HT1080 (cell line): Measurements from ENCODE around the gene NUCB1. TPM values are rescaled to one million over a fixed set of nuclear protein-coding genes. Genes with fewer than 3 reads are reported as not detected.

Experiments used
- DNase-seq: peaks from one replicate; pipeline ENCODE4 v3.0.0-alpha.2; 2015; ENCODE audit warnings: low read depth
- total RNA-seq: library from RNA; depleted of rRNA; stranded (reverse); fragments of >200 nt; shearing (Covaris generic); gene quantifications from 2 replicates; pipeline ENCODE4 v1.2.3, GENCODE V29; 2014

The NUCB1 gene
- total RNA-seq, 1 experiment from 2014 or later: 146 TPM

DNA sequence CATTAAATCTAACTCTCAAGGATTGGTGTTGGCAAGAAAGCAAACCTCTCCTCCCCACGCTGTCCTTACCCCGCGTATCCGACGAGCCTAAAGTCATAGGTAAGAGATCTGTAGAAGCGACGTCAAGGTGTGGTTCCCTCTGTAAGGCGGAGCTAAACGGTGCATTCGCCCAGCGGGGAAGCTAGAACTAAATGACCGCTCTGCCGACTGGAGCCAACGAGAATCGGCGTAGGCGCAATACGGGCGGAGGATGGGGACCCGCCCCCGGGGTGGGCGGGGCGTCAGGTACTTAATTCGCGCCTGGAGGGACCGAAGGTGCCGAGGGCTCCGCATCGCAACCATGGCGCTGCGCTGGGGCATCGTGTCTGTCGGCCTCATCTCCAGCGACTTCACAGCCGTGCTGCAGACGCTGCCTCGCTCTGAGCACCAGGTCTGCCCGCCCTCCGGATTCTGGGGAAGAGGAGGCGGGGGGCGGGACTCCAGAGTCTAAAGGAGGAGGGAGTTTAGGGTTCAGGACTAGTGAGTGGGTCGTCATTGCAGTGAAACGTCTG, 33.3 kb downstream of the NUCB1 start, which contains the start of gene DHDH:
DHDH (plus strand) TSS at position 318 of the 551 bp plus-strand sequence; CDS start at position 341, 23 bp downstream.
- peak; percentile 28 for DNase-seq

DNA sequence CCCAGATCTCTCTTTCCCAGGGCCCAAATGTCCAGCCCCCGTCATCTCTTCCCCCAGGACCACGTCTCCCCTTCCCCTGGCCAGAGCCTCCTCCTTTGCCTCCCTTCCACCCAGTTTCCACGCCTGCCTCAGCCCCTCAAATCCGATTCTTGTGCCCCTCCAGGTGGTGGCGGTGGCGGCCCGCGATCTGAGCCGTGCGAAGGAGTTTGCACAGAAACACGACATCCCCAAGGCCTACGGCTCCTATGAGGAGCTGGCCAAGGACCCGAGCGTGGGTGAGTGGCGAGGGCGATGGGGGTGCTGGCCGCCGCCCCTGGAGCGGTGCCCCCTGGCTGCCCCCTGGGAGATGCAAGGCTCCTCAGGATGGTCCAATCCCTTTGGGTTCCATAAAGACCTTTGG, 34.7 kb downstream of the NUCB1 start:
- DNase-seq: no peak

DNA sequence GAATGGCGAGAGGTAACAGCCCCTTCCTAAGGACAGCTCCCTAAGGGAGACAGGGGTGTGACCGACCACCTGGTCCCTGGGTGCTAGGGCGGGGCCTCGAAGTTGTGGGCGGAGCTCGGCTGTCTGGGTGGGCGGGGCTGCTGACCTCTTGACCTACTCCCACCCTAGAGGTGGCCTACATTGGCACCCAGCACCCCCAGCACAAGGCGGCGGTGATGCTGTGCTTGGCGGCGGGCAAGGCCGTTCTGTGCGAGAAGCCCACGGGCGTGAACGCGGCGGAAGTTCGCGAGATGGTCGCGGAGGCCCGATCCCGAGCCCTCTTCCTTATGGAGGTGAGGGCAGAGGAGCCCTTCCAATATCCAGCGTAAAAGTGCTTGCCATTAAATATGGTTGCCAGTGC, 35.8 kb downstream of the NUCB1 start:
- no peak for DNase-seq

DNA sequence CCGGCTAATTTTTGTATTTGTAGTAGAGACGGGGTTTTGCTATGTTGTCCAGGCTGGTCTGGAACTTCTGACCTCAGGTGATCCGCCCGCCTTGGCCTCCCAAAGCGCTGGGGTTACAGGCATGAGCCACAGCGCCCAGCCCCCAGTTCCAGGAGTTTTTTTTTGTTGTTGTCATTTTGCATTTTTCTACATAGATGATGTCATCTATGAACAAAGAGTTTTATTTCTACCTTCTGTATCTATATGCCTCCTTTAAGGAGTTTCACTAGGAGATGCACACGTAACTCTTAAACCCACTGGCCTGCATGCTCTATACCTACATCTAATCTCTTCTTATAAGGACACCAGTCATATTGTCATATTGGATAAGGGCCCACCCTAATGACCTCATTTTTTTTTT, 38.1 kb downstream of the NUCB1 start:
- DNase-seq: no peak

DNA sequence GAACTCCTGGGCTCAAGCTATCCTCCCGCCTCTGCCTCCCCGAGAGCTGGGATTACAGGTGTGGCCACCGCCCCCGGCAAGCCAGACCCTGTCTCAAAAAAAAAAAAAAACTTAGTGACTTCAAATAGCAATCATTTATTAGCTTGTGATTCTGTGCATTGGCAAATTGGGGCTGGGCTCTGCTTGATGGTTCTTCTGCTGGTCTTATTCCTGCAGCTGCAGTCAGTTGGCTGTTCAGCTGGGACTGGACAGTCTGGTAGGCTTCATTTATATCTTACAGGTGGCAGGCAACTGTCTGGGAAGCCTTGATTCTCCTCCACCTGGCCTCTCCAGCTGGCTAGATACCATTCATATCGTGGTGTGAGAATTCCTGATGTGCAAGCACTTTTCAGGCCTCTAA, 40.8 kb downstream of the NUCB1 start:
- DNase-seq: no peak

DNA sequence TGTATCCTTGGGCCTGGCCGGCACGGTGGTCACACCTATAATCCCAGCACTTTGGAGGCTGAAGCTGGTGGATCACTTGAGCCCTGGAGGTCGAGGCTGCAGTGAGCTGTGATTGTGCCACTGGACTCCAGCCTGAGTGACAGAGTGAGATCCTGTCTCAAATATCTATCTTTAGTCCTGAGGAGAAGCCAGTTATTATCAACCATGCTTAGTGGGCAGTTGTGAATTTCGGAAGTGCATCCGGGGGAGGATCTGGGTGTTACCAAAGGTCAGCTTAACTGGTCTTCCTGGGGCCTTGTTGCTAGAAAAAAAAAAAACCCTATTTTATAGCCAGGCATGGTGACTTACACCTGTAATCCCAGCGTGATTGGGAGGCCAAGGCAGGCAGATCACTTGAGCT, 43.0 kb downstream of the NUCB1 start:
- no peak for DNase-seq

DNA sequence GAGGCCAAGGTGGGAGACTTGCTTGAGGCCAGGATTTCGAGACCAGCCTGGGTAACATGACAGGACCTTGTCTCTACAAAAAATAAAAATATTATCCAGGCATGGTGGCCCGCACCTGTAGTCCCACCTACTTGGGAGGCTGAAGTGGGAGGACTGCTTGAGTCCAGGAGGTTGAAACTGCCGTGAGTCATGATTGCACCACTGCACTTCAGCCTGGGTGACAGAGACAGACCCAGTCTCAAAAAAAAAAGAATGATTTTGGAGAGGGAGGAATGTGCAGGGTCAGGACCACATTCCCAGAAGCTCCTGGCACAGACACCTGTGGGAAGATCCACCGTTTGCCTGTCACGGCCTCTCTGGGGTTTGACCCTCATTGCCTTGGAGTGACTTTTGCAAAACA, 45.3 kb downstream of the NUCB1 start:
- DNase-seq: no peak

DNA sequence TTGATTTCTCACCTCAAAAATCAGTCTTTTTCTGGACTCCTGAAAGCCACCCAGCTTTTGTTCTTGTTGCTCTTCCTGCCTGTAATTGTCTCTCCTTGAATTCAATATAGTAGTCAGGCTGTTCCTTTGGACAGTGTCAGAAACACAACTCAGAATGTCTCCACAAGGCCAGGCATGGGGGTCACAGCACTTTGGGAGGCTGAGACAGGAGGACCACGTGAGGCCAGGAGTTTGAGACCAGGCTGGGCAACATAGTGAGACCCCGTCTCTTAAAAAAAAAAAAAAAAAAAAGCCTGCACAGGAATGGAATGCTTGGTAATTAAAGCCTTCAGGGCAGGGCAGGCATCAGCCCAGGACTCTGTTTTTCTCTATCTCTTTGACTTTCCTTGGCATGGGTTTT, 45.7 kb downstream of the NUCB1 start:
- no peak for DNase-seq

DNA sequence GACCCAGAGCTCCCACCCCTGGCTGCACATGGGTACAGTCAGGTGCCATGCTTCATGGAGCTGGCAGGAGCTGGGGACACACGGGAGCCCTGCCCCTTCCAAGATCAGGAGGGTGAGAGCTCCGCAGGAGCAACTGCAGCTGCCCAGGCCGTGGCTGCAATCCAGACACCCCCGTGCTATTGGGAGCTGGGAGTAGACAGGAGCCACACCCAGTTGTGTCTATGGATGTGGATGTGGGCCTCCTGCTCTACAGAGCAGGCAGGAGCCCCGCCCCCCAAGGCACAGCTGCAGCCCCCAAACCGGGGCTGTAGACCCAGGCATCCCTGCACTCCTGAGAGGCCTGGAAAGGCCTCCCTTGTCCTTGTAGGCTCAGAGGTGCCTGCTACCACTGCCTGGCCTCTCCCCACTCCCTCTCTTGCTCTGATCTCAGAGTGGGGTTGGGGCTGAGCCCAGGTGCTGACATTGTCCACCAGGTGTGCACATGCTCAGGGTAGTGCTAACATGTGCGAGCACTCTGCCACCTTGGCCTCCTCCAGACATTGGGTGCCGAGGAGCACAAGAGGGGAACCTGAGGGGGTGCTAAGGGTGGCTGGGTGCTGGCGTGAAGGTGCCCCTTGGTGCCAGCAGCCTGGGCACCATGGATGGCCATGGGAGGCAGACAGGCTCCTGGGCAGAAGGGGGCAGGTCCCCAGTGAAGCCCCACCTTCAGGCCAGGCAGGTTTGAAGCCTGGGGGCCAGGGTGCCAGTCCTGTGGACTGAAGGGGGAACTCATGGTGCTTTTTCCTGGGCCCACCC, 46.5 kb downstream of the NUCB1 start:
- DNase-seq: no peak

DNA sequence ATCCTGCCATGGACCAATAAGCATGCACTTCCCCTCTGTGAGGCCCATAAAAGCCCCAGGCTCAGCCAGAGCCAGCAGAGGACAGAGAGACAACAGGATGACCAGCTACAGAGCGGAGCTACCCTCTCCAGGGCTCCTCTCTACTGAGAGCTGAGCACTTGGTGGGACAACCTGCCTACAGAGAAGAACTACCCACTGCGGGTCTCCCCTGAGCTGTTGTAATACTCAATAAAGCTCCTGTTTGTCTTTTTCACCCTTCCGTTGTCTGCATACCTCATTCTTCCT, 47.1 kb downstream of the NUCB1 start:
- no peak for DNase-seq

DNA sequence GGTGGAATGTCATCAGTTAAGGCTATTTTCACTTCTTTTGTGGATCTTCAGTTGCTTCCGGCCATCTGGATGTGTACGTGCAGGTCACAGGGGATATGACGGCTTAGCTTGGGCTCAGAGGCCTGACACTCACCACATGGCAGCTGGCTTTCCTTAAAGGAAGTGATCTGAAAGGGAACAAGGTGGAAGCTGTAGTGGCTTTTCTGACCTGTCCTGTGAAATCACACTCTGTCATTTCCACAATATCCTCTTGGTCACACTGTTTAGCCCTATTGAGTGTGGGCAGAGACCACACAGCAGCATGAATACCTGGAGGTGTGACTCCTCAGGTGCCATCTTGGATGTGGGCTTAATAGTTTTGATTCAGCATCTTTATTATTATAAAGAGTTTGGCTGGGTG, 50.0 kb downstream of the NUCB1 start:
- no peak for DNase-seq

DNA sequence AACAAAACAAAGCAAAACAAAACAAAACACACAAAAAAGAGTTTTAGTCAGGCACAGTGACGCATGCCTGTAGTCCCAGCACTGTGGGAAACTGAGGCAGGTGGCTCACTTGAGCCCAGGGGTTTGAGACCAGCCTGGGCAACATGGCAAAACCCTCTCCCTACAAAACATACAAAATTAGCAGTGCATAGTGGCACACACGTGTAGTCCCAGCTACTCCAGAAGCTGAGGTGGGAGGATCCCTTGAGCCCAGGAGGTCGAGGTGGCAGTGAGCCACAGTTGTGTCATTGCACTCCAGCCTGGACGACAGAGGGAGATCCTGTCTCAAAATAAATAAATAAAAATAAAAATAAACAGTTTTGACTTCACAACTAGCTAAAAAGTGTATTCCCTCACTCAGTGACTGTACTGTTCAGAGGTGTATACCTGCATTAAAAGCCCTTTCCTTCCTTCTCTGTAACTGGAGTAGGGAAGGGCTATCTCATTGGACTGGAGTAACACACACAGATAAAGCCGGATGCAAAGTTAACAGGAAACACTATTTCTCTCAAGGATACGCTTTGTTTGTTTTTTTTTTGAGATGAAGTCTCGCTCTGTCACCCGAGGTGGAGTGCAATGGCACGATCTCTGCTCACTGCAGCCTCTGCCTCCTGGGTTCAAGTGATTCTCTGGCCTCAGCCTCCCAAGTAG, 50.9 kb downstream of the NUCB1 start:
- no peak for DNase-seq

DNA sequence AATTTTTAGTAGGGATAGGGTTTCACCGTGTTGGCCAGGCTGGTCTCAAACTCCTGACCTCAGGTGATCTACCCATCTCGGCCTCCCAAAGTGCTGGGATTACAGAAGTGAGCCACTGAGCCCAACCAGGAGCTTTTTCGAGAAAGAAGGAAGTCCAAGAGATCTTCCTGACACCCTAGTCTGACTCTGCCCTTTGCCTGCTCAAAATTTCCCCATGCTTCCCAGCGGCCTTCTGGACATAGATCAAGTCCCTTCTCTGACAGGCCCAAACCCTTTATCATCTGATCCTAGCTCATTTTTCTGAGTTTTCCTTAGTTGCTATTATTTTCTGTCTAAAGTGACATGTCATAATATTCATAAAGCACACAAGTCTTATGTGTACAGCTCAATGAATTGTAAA, 53.0 kb downstream of the NUCB1 start:
- DNase-seq: no peak

DNA sequence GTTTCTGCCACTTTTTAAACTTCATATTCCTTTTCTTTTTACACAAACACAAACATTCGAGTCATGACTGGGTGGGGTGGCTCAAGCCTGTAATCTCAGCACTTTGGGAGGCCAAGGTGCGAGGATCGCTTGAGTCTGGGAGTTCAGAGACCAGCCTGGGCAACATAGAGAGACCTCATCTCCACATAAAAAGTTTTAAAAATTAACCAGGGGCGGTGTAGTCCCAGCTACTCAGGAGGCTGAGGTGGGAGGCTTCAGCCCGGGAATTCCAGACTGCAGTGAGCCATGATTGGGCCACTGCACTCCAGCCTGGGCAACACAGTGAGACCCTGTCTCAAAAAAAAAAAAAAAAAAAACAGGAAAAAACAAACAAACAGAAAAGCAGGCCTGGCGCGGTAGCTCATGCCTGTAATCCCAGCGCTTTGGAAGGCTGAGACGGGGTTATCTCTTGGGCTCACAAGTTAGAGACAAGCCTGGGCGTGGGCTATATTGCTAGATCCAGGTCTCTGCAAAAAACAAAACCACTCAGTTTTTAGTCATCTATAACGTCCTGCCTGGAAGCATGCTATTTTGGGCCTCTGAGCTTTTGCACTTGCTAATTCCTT, 54.0 kb downstream of the NUCB1 start:
- DNase-seq: no peak

DNA sequence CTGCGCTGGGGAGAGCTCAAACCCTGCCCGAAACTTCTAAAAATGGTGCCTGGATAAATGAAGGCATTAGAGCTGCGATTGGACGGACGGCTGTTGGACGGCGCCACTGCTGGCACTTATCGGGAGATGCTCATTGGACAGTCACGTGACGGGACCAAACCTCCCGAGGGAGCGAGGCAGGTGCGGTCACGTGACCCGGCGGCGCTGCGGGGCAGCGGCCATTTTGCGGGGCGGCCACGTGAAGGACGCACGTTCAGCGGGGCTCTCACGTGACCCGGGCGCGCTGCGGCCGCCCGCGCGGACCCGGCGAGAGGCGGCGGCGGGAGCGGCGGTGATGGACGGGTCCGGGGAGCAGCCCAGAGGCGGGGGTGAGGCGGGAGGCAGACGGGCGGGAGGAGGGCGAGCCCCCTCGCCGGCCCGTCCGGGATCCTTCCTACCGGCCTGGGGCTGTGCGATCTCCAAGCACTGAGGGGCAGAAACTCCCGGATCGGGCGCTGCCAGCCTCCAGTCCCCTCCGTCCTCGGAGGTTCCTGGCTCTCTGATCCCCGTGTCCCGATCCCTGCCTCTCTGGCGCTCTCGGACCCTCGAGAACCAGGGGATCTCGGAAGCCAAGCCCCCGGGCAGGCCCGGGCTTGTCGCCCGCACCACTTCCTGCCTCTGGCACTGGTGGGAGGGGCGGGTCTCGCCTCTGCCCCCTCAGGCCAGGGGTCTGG, 54.6 kb downstream of the NUCB1 start, which contains the start of gene BAX:
BAX (plus strand) TSS at position 281 of the 713 bp plus-strand sequence; CDS start at position 335, 54 bp downstream.
- DNase-seq: peak; percentile 97

DNA sequence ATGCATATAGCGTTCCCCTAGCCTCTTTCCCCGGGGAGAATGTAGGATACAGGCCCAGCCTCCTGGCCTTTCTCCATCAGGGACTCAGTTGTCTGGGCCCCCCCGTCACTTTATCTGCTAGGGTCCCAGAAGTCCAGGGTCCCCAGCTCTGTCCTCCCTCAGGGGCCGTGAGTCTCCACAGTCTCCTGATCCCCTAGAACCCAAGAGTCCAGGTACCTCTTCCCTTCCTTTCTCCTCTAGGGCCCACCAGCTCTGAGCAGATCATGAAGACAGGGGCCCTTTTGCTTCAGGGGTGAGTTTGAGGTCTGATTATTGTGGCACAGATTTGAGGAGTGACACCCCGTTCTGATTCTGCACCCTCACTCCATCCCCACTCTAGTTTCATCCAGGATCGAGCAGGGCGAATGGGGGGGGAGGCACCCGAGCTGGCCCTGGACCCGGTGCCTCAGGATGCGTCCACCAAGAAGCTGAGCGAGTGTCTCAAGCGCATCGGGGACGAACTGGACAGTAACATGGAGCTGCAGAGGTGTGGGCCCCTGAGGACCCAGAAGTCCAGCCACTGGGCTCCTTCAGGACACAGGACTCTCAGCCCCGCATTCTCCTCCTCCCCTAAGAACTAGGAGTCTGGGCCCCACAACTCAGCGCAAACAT, 55.3 kb downstream of the NUCB1 start:
- no peak for DNase-seq

DNA sequence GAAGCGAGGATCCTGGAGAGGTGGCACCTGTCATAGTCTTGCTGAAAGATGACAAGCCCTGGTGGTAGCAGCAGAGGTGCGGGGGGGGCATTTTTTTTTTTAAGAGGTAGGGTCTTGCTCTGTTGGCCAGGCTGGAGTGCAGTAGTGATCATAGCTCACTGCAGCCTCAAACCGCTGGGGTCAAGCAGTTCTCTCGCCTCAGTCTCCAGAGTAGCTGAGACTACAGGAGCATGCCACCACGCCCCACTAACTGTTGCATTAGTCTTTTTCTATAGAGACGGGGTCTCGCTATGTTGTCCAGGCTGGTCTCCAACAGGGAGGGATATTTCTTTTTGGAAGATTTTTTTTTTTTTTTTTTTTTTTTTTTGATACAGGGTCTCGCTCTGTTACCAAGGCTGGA, 57.9 kb downstream of the NUCB1 start:
- no peak for DNase-seq

DNA sequence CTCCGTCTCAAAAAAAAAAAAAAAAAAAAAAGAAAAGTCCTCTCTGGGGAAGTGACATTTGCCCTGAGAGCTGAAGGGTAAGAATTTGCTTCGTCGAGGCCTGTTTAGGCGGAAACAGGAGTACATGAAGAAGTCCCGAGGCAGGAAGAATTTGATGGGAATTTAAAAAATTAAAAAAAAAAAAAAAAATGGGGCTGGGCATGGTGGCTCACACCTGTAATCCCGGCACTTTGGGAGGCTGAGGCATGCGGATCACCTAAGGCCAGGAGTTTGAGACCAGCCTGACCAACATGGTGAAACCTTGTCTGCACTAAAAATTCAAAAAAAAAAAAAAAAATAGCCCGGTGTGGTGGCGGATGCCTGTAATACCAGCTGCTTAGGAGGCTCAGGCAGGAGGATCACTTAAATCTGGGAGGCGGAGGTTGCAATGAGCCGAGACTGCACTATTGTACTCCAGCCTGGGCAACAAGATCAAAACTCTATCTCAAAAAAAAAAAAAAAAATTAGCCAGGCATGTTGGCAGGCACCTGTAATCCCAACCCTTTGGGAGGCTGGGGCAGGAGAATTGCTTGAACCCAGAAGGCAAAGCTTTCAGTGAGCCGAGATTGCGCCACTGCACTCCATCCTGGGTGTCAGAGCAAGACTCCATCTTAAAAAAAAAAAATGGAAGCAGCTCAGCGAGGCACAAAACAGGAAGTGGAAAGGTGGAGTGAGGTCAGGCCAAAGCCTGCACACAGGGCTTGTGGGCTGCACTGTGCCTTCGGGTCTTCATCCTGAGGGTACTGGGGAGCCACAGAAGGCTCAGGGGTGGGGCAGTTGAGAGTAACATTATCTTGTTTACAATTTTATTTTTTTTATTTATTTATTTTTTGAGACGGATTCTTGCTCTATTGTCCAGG, 59.5 kb downstream of the NUCB1 start:
- no peak for DNase-seq

DNA sequence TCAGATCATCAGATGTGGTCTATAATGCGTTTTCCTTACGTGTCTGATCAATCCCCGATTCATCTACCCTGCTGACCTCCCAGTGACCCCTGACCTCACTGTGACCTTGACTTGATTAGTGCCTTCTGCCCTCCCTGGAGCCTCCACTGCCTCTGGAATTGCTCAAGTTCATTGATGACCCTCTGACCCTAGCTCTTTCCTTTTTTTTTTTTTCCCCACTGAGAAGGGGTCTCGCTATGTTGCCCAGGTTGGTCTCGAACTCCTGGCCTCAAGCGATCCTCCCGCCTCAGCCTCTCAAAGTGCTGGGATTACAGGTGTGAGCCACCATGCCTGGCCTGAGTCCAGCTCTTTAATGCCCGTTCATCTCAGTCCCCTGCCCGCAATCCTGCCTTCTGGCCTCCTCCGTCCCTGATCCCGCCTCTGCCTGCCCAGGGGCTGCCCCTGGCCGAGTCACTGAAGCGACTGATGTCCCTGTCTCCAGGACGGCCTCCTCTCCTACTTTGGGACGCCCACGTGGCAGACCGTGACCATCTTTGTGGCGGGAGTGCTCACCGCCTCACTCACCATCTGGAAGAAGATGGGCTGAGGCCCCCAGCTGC, 61.0 kb downstream of the NUCB1 start:
- no peak for DNase-seq

DNA sequence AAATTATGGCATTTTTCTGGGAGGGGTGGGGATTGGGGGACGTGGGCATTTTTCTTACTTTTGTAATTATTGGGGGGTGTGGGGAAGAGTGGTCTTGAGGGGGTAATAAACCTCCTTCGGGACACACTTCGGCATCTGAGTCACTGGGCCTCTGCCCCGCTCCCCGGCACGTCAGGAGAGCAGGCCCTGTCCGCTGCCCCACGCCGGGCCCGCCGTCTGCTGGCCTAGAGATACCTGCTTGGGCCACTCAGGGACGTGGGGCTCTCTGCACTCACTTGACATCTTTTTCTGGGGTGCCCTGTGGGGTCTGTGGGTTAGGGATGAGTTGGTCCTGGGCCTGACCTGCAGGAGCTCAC, 61.5 kb downstream of the NUCB1 start:
- DNase-seq: no peak
